Measurements from ENCODE around the gene LHX4. TPM values are rescaled to one million over a fixed set of nuclear protein-coding genes. Genes with fewer than 3 reads are reported as not detected.

LHX4 gene
- total and polyA plus RNA-seq, 4 donors = 0.02 to 0.03 (median 0.02) TPM; not detected in 1

GRCh38 chr1:180230791-180231505, 884 bp downstream of the LHX4 start:
- ATAC-seq (ENCODE audit: insufficient read depth, low FRiP score) = no peak
- peak; percentile 34 to 66 (median 64) for DNase-seq
- peaks cover 0 to 39% (median 18%) of the 10 kb centered on the region in 5 donors for H3K4me1 ChIP-seq (ENCODE audit: control insufficient read depth in 5 of 5, insufficient read depth in 5 of 5, low read length in 5 of 5)

GRCh38 chr1:180231506-180231921, 1.4 kb downstream of the LHX4 start:
- Histone ChIP-seq H3K36me3 (ENCODE audit: control insufficient read depth in 4 of 4, insufficient read depth in 4 of 4, low read length in 4 of 4) (no peaks in the 10 kb centered on the region), H3K4me1 (ENCODE audit: control insufficient read depth in 5 of 5, insufficient read depth in 5 of 5, low read length in 5 of 5) (peaks cover 0 to 39% (median 18%) of the 10 kb centered on the region in 5 donors), H3K27ac (ENCODE audit: low read depth in 1 of 2, low read length in 1 of 2) (no peak overlapping the region), H3K27me3 (ENCODE audit: control insufficient read depth in 3 of 3, insufficient read depth in 3 of 3, low read length in 2 of 3) (peaks cover 10 to 84% (median 75%) of the 10 kb centered on the region in 3 donors), H3K9me3 (ENCODE audit: control insufficient read depth in 4 of 4, insufficient read depth in 3 of 4, low read length in 3 of 4) (peaks cover 0 to 13% (median 0%) of the 10 kb centered on the region in 4 donors), H3K4me3 (no peak overlapping the region), H3K9ac (ENCODE audit: insufficient read depth in 1 of 2, low read length in 2 of 2) (no peak overlapping the region)
- ATAC-seq (ENCODE audit: insufficient read depth, low FRiP score) (no peak), DNase-seq (peak in 2 of 3 donors; percentile 32 to 44)
- WGBS, 2 donors = 1% methylated on average over 37 of the region's 37 CpGs
- TF ChIP-seq CTCF (IDR thresholded peaks at IDR 0.05; ENCODE audit: control extremely low read depth, extremely low read depth) = no peak

More at GRCh38 chr1:180230791-180231505, 884 bp downstream of the LHX4 start:
- Histone ChIP-seq H3K27me3 (ENCODE audit: control insufficient read depth in 3 of 3, insufficient read depth in 3 of 3, low read length in 2 of 3) (peaks cover 15 to 84% (median 75%) of the 10 kb centered on the region in 3 donors), H3K9ac (ENCODE audit: insufficient read depth in 1 of 2, low read length in 2 of 2) (no peak overlapping the region), H3K36me3 (ENCODE audit: control insufficient read depth in 4 of 4, insufficient read depth in 4 of 4, low read length in 4 of 4) (no peaks in the 10 kb centered on the region), H3K27ac (ENCODE audit: low read depth in 1 of 2, low read length in 1 of 2) (no peak overlapping the region), H3K4me3 (no peak overlapping the region), H3K9me3 (ENCODE audit: control insufficient read depth in 4 of 4, insufficient read depth in 3 of 4, low read length in 3 of 4) (peaks cover 0 to 11% (median 0%) of the 10 kb centered on the region in 4 donors)
- WGBS, 2 donors = 1% methylated on average over 64 to 65 of the region's 65 CpGs
- TF ChIP-seq CTCF (IDR thresholded peaks at IDR 0.05; ENCODE audit: control extremely low read depth, extremely low read depth) = no peak

DNA sequence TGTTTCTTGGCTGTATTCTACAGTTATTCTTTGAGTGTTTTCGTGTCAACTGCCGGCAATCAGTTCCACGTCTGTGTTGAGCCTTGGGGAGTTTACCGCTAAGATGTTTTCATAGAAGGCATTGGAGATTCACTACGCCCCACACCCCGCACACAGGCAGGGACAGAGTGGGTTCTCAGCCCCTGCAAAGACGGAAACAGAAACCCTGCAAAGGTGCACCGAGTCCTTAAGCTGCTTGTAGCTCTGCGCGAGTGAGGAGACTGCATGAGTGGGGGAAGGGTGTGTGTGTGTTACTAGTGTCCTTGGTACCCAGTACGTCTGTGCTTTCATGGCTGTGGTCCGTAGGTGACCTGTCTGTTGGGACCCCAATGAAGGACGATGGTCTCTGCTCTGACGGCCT, 1.9 kb downstream of the LHX4 start:
- no peak overlapping the region for H3K4me3 ChIP-seq
- H3K27me3 ChIP-seq (ENCODE audit: control insufficient read depth in 3 of 3, insufficient read depth in 3 of 3, low read length in 2 of 3) = peaks cover 10 to 84% (median 75%) of the 10 kb centered on the region in 3 donors
- ATAC-seq (ENCODE audit: insufficient read depth, low FRiP score) (no peak), DNase-seq (peak in 1 of 3 donors; percentile 15)
- peaks cover 0 to 39% (median 18%) of the 10 kb centered on the region in 5 donors for H3K4me1 ChIP-seq (ENCODE audit: control insufficient read depth in 5 of 5, insufficient read depth in 5 of 5, low read length in 5 of 5)
- no peaks in the 10 kb centered on the region for H3K36me3 ChIP-seq (ENCODE audit: control insufficient read depth in 4 of 4, insufficient read depth in 4 of 4, low read length in 4 of 4)
- 4% methylated on average over 14 of the region's 14 CpGs for WGBS, 2 donors
- H3K27ac ChIP-seq (ENCODE audit: low read depth in 1 of 2, low read length in 1 of 2) = no peak overlapping the region
- no peak for TF ChIP-seq CTCF (IDR thresholded peaks at IDR 0.05; ENCODE audit: control extremely low read depth, extremely low read depth)
- no peak overlapping the region for H3K9ac ChIP-seq (ENCODE audit: insufficient read depth in 1 of 2, low read length in 2 of 2)
- H3K9me3 ChIP-seq (ENCODE audit: control insufficient read depth in 4 of 4, insufficient read depth in 3 of 4, low read length in 3 of 4) = peaks cover 0 to 13% (median 0%) of the 10 kb centered on the region in 4 donors
